ENCODE measurements around the gene UCHL1.

DNA sequence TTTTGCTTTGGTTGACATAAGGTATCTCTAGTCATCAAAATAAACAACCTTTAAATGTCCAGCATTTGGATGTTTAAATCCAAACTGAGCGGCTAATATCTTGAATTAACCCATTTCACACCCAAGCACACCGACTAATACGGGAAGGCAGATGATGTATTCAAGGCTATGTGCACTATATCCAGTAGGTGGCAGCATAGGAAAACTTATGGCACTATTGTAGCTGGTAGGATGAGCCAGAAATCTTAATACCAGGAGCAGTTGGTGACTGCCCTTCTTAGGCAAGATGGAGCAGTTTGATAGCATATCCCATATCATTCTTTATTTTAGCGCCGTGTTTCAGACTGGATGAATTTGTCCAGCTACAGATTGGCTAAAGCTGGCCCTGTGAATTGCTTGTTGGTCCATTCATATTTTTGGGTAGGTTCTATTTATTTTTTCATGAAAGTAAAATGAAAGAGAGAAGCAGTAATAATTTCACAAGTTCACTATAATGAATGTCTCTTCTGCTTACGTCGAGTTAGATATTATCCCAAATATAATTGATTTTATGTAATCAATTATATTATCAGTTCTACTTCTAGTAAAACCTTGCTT lies 24.4 kb downstream of the UCHL1 start:
- TF ChIP-seq CTCF (IDR thresholded peaks at IDR 0.05; ENCODE audit: low read length) (peak; percentile 88), EZH2 (IDR thresholded peaks at IDR 0.05; ENCODE audit: borderline replicate concordance, low read length) (no peak)
